Measurements from ENCODE around the gene BFSP2.
"Not testable (repeated sequence)": the region's sequence is repeated elsewhere in the genome, so short reads cannot be mapped to it uniquely, and the experiment has no call there.

BFSP2 gene

DNA sequence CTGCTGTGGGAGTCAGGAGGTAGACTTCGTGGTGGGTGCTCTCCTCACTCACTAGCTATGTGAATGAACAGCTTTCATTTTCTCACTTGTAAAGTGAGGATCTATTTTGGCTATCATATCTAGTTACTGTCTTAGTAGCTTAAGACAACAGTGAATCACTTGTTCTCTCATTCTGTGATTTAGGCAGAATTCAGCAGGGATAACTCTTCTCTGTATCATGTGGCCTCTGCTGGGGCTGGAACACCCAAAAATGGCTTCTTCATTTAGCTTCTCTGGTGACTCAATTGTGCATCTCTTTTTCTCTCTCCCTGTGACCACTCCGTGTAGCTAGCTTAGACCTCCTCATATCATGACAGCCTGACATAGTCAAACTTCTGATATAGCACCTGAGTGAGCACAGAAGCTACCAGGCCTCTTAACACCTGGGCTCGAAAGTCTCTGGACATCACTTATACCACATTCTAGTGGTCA lies 68.4 kb downstream of the BFSP2 start:
- Histone ChIP-seq H3K27me3 (replicated peaks) (no peaks in the 10 kb centered on the region), H3K4me3 (ENCODE audit: low read depth, low read length) (no peak overlapping the region), H3K27ac (peak overlapping the region; percentile 20), H3K36me3 (replicated peaks) (no peaks in the 10 kb centered on the region)
- TF ChIP-seq, protein P1, sequence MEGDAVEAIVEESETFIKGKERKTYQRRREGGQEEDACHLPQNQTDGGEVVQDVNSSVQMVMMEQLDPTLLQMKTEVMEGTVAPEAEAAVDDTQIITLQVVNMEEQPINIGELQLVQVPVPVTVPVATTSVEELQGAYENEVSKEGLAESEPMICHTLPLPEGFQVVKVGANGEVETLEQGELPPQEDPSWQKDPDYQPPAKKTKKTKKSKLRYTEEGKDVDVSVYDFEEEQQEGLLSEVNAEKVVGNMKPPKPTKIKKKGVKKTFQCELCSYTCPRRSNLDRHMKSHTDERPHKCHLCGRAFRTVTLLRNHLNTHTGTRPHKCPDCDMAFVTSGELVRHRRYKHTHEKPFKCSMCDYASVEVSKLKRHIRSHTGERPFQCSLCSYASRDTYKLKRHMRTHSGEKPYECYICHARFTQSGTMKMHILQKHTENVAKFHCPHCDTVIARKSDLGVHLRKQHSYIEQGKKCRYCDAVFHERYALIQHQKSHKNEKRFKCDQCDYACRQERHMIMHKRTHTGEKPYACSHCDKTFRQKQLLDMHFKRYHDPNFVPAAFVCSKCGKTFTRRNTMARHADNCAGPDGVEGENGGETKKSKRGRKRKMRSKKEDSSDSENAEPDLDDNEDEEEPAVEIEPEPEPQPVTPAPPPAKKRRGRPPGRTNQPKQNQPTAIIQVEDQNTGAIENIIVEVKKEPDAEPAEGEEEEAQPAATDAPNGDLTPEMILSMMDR (IDR thresholded peaks at IDR 0.05; ENCODE audit: low read depth, low read length, missing control alignments): no peak
- peak; percentile 24 for DNase-seq
- in situ Hi-C loops (cut with HindIII; ENCODE audit: low pct_ligation_motif_present, low sequenced_read_pairs): no loop called here

DNA sequence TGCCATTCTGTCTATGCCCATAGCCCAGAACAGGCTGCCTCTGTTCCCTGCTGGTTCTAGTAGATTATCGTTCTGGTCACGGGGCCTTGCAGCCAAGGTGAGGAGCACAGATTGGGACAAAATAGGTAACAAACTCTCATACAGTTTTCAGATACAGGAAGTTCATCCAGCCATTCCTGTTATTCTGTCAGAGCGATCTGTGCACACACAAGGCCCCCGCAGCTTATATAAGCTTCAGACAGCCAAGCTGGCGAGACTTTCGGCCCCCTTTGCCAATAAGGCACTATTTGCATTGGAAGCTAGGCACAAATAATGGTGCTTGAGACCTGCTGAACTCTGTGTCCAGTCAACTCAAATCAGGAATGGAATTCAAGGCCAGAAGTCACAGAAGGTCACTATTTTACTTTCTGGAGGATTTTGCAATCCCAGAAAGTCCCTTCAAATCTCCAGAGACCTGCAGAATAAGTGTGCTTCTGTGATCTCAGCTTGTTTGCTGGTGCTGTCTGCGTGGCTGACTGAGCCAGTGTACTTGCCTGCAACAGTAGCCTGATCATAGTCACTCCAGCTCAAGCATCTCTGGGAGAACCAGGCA lies 69.4 kb downstream of the BFSP2 start:
- in situ Hi-C loops (cut with HindIII; ENCODE audit: low pct_ligation_motif_present, low sequenced_read_pairs): no loop called here
- no peak overlapping the region for H3K27ac ChIP-seq
- H3K27me3 ChIP-seq (replicated peaks): no peaks in the 10 kb centered on the region
- TF ChIP-seq, protein P1 (IDR thresholded peaks at IDR 0.05; ENCODE audit: low read depth, low read length, missing control alignments): no peak
- H3K4me3 ChIP-seq (ENCODE audit: low read depth, low read length): no peak overlapping the region
- no peaks in the 10 kb centered on the region for H3K36me3 ChIP-seq (replicated peaks)
- peak; percentile 60 for DNase-seq

DNA sequence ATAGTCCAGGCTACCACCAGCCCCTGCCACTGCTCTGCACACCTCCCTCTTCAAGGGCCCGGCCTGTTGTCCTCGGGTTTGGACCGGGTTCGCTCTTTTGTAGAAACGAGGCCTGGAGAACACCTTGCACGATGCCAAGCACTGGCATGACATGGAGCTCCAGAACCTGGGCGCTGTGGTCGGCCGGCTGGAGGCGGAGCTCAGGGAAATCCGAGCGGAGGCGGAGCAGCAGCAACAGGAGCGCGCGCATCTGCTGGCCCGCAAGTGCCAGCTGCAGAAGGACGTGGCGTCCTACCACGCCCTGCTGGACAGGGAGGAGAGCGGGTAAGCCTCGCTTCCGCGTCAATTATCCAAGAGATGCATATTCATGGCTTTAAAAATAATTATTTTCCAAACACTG lies 72.4 kb downstream of the BFSP2 start:
- DNase-seq: no peak
- Histone ChIP-seq H3K27ac (no peak overlapping the region), H3K36me3 (replicated peaks) (no peaks in the 10 kb centered on the region), H3K4me3 (ENCODE audit: low read depth, low read length) (no peak overlapping the region), H3K27me3 (replicated peaks) (no peaks in the 10 kb centered on the region)
- in situ Hi-C loops (cut with HindIII; ENCODE audit: low pct_ligation_motif_present, low sequenced_read_pairs): no loop called here
- TF ChIP-seq, protein P1 (IDR thresholded peaks at IDR 0.05; ENCODE audit: low read depth, low read length, missing control alignments): no peak

DNA sequence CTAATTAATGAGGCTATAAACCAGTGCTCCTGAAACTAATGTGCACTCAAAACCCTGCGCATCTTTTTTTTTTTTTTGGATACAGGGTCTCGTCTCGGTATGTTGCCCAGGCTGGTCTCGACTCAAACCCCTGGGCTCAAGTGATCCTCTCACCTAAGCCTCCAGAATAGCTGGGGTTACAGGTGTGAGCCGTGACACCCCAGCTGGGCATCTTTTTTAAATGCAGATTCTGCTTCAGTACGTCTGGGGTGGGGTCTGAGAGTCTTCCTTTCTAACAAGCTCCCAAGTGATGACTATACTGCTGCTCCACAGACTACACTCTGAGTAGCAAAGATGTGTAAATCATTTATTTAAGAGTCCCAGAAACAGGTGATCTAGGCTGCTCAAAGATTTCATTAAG lies 73.0 kb downstream of the BFSP2 start:
- H3K4me3 ChIP-seq (ENCODE audit: low read depth, low read length): no peak overlapping the region
- TF ChIP-seq, protein P1 (IDR thresholded peaks at IDR 0.05; ENCODE audit: low read depth, low read length, missing control alignments): no peak
- H3K36me3 ChIP-seq (replicated peaks): no peaks in the 10 kb centered on the region
- H3K27ac ChIP-seq: no peak overlapping the region
- H3K27me3 ChIP-seq (replicated peaks): no peaks in the 10 kb centered on the region
- in situ Hi-C loops (cut with HindIII; ENCODE audit: low pct_ligation_motif_present, low sequenced_read_pairs): no loop called here
- no peak for DNase-seq

DNA sequence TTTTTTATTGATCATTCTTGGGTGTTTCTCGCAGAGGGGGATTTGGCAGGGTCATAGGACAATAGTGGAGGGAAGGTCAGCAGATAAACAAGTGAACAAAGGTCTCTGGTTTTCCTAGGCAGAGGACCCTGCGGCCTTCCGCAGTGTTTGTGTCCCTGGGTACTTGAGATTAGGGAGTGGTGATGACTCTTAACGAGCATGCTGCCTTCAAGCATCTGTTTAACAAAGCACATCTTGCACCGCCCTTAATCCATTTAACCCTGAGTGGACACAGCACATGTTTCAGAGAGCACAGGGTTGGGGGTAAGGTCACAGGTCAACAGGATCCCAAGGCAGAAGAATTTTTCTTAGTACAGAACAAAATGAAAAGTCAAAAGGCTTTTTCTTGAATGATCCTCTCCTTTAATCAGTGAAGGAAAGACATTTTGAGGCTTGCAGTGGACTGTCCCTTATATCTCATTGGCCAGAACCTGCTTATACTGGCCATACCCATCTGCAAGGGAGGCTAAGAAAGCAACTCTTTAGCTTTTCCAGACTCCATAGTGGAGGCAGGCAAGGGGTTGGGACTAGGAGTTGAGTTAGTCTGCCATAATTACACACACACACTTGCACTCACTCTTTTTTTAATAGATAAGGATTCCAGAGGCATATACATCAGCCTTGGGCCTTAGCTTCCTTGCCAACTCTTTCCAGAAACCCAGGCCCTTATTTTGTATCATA lies 73.8 kb downstream of the BFSP2 start:
- in situ Hi-C loops (cut with HindIII; ENCODE audit: low pct_ligation_motif_present, low sequenced_read_pairs); H3K4me3 ChIP-seq (ENCODE audit: low read depth, low read length); DNase-seq; H3K27me3 ChIP-seq (replicated peaks); H3K36me3 ChIP-seq (replicated peaks); H3K27ac ChIP-seq: not testable (repeated sequence)

DNA sequence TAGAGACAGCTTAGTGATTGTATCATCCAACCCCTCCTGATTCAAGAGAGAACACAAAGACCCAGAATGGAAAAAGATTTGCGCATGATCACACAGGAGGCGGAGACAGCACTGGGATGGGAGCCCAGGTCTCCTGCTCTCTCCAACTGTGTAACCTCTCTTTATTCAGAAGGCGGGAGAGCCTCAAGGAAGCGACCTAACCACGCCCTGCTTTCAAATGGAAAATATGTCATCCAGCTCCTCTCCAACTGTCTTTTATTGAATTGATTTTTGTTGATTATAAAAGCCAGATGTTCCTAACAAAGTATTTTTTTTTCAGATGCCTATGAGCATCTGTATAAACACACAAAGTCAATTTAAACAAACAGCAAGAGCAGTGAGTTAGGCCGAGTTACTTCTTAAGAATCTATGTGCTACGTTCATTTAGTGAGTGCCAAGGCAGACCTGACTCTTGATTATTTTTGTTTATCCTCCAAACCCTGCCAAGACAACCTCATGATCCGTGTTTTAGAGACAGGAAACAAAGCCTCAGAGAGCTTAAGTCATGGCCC lies 74.5 kb downstream of the BFSP2 start:
- in situ Hi-C loops (cut with HindIII; ENCODE audit: low pct_ligation_motif_present, low sequenced_read_pairs): no loop called here
- Histone ChIP-seq H3K27me3 (replicated peaks) (no peaks in the 10 kb centered on the region), H3K4me3 (ENCODE audit: low read depth, low read length) (no peak overlapping the region), H3K36me3 (replicated peaks) (no peaks in the 10 kb centered on the region), H3K27ac (no peak overlapping the region)
- DNase-seq: no peak
- TF ChIP-seq, protein P1 (IDR thresholded peaks at IDR 0.05; ENCODE audit: low read depth, low read length, missing control alignments): no peak
